HG03575 (cell line): ENCODE results near the gene CHCHD2.
"Not testable (repeated sequence)": the region's sequence is repeated elsewhere in the genome, so short reads cannot be mapped to it uniquely, and the experiment has no call there.

Experiments used
- ATAC-seq: cut with Tn5 transposase; IDR thresholded peaks from one replicate; pipeline ENCODE4 v1.9.1; 2021; ENCODE audit not compliant: unreplicated experiment, insufficient number of reproducible peaks, low FRiP score; ENCODE audit errors: extremely low read depth

The CHCHD2 gene, protein sequence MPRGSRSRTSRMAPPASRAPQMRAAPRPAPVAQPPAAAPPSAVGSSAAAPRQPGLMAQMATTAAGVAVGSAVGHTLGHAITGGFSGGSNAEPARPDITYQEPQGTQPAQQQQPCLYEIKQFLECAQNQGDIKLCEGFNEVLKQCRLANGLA

DNA sequence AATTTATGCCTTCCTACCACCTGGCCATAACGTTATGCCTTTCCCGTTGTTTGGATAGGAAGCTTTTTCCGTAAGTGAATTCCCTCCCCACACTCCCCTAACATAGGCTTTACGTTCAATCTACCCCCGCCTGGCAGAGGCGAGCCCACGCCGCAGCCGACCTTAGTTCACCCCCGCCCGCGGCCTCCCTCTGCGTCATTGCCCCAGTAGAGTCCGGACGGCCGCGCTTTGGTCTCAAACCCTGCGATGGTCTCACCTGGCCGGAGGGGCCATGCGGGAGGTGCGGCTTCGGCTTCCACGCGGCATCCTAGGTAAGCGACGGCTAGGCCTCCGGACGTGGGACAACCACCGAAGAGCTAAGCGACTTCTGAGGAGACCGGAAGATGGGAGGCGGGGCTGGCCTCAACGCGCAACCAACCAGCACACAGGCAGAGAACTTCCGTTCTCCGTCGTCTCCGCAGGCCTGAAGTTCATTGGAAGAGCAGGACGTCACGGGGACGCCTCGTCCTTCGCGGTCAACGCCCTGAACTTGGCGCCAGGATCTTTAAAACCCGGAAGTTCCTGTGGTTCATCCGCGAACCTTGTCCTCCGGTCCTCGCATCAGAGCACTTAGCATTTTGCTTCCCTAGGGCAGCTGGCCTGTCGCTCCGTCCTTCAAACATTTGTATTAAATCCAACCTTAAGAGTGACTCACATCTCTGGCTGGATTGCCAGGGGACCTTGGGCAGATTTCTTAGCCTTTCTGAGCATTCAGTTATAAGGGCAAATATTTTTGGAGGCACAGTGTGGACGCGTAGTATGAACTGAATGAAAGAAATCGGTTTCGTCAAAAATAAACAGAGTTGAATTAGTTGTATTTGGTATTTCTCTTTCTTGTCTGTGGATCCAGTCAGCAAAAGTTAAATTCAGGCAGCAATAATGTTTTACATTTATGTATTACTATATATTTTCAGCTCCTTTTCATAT lies at the start of gene CHCHD2:
CHCHD2 (minus strand) TSS at position 369 of the 966 bp plus-strand sequence; CDS start at position 306, 63 bp downstream.
- ATAC-seq: peak; percentile 98

DNA sequence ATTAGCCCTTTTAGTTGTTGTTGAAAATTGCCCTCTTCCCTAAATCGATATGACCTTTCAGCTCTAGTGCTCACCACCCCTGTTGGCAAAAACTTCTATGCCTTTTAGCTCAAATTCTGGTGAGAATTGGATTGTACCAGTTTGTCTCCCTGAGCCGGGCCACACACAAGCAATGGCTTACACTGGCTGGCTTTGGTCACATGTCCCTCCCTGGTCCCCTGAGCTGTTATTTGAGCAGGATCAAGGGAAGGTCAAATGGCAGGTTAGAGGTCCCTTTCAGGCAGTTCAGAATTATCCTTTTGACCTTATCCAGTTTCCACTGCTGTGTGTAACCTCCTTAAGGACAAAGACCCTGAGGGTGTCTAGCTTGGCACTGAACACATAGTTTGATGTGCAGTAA lies 24.8 kb upstream of the CHCHD2 start:
- ATAC-seq: not testable (repeated sequence)

DNA sequence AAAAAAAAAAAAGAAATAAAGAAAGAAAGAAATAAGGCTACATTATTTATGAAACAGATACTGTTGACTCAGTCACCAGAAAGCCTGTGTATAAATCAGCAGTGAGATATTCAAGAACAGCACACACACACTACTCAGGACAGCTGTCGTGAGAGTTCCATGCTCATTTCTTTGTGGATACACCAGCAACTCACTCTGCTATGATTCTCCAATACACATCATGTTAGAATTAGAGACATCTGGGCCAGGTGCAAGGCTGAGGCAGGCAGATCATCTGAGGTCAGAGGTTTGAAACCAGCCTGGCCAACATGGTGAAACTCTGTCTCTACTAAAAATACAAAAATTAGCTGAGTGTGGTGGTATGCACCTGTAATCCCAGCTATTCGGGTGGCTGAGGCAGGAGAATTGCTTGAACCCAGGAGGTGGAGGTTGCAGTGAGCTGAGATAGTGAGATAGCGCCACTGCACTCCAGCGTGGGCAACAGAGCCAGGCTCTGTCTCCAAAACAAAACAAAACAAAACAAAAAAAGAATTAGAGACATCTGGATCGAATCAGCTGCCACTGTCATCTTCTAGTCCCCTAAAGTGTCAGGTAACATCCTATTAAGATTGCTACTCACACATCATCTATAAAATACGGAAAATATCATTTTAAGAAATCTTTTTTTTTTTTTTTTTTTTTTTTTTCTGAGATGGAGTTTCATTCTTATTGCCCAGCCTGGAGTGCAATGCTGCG lies 21.1 kb upstream of the CHCHD2 start:
- ATAC-seq: no peak

DNA sequence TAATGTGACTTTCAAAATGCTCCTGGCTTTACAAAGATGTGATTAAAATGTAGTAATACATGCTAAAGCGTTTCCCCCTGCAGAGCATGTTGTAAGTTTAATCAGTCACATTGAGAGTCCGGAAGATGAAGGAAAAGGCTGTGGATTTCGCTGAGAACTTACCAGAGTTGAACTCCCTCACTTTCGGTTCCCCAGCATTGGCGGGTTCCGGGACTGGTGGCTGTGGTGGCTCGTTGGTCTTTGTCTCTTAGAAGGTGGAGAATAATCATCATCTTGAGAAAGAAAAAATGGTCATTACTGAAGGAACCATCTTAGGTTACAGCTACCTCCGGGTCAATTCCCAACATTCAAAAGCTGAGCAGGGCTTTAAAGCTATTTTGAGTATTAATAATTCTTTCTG lies 19.6 kb upstream of the CHCHD2 start:
- no peak for ATAC-seq

DNA sequence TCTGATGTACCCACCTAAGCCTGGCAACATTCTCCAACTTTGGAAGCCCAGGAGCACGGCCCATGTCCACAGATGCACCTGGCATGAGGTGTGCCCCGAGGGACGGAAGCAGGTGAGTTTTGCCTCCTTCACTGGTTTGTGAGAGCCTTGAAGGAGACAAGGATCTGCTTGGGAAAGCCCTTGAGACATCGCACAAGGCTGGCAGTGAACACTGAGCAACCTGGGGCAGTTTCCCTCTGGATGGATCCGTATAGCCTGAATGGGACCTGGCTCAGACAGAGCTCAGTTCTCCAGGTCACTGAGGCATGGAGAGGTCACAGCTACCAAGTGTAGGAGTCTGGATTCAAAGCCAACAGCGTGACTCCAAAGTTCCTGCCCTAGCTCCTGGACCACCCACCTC lies 18.7 kb upstream of the CHCHD2 start:
- no peak for ATAC-seq

DNA sequence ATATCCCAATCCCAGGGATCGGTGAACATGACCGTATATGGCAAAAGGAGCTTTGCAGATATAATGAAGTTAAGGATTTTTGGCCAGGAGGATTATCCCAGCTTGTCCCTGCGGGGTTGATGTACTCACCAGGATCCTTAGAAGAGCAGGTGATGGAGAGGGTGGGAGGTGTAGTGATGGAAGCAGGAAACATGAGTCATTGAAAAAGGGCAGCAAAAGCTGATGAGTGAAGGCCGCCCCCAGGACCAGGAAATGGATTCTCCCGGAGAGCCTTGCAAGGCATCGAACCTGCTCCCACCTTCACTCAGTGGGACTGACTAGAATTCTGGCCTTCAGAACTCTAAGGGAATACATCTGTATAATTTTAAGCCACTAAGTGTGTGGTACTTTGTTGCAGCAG lies 15.2 kb upstream of the CHCHD2 start:
- ATAC-seq: no peak

DNA sequence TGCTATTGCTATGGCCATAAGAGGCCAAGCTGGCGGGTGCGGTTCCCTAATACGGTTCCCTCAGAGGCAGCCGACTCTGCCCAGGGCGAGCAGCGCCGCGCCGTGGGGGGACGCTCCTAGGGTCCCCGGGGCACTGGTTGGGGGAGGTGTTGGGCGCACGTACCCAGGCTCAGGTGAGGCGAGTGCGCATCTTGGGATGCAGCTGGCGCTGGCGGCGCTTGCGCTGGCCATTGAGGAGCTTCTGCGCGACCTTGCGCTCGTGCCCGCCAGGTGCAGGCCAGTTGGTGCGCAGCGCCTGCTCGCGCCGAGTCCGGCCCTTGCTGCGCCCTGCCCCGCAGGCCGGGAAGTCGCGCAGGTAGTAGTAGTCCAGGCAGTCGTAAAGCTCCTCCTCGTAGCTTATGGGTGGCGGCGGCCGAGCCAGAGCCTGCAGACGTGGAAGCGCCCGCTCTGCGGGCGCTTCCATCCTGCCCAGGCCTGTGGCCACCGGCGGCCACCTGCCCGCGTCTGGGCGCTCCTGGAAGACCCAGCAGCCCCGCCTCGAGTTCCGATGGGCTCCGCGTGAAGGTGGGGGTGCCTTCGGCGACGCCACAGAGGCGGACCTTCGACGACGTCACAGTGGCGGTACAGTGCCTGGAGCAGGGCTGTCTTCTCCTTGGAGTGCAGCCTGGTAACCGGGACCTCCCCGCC lies 9.7 kb upstream of the CHCHD2 start, which contains the start of gene NUPR2:
NUPR2 (minus strand) TSS at position 566 of the 687 bp plus-strand sequence; CDS start at position 463, 103 bp downstream.
- ATAC-seq: no peak

DNA sequence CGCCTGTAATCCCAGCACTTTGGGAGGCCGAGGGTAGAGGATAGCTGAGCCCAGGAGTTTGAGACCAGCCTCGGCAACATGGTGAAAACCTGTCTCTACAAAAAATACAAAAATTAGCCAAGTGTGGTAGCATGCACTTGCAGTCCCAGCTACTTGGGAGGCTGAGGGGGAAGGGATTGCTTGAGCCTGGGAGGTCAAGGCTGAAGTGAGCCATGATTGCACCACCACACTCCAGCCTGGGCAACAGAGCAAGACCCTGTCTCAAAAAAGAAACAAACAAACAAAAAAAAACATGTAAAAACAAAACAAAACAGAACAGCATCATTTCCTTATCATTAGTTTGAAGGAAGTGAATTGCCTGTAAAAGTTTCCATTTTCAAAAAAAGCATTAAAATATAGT lies 6.0 kb upstream of the CHCHD2 start:
- not testable (repeated sequence) for ATAC-seq

DNA sequence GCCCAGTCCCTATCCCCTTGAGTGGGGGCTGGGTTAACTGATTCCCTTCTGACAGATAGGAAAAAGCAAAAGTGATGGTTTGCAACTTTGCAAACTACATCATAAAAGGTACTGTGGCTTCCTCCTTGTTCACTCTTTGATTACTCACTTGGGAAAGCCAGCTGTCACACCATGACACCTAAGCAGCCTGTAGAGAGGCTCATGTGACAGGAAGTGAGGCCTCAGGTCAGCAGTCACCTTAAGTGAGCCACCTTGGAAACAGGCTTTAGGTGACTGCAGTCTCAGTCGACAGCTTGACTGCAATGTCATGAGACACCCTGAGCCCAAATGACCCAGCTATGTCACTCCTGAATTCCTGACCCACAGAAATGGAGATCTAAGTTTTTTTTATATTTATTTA lies 4.3 kb upstream of the CHCHD2 start:
- ATAC-seq: no peak

DNA sequence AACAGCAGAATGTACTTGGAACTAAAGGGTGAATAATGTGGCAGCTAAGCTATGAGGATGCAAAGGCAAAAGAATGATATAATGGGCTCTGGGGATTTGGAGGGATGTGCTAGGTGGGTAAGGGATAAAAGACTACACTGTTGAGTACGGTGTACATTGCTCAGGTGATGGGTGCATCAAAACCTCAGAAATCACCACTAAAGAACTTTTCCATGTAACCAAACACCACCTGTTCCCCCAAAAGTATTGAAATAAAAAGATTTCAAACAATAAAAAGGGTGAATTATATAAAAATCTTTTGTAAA lies 1.6 kb upstream of the CHCHD2 start:
- no peak for ATAC-seq

DNA sequence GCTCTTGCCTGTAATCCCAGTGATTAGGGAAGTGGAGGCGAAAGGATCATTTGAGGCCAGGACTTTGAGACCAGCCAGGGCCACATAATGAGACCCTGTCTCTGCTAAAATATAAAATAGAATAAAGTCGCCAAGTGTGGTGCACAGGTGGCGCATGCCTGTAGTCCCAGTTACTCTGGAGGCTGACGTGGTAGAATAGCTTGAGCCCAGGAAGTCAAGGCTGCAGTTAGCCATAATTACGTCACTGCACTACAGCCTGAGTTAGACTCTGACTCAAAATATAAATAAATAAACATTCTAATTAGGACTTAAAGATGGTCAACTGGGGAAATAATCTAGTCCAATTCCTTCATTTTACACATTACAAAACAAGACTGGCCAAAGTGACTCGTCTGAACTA lies 768 bp downstream of the CHCHD2 start:
- no peak for ATAC-seq

DNA sequence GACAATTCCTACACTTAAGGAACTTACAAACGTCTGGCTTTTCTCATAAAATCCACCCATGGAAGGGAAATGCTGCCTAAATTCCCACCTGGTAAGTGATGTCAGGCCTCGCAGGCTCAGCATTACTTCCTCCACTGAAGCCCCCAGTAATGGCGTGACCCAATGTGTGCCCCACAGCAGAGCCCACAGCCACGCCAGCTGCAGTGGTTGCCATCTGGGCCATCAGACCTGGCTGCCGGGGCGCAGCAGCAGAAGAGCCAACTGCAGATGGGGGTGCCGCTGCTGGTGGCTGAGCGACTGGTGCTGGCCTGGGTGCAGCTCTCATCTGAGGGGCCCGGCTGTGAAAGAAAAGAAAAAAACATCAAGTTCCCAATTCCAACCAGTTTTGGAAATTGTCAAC lies 2.1 kb downstream of the CHCHD2 start:
- ATAC-seq: not testable (repeated sequence)

DNA sequence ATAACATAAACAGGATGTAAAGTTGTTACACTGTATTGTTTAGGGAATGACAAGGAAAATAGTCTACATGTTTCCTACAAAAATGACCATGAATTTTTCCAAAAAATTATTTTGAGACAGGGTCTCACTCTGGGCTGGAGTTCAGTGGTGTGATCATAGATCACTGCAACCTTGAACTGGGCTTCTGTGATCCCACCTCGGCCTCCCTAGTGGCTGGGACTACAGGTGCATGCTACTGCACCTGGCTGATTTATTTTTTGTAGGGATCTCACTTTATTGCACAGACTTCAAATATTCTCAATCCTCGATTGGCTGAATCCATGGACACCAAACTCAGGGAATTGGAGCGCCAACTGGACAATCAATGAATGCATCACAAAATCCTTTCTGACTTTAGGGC lies 6.6 kb downstream of the CHCHD2 start:
- no peak for ATAC-seq

DNA sequence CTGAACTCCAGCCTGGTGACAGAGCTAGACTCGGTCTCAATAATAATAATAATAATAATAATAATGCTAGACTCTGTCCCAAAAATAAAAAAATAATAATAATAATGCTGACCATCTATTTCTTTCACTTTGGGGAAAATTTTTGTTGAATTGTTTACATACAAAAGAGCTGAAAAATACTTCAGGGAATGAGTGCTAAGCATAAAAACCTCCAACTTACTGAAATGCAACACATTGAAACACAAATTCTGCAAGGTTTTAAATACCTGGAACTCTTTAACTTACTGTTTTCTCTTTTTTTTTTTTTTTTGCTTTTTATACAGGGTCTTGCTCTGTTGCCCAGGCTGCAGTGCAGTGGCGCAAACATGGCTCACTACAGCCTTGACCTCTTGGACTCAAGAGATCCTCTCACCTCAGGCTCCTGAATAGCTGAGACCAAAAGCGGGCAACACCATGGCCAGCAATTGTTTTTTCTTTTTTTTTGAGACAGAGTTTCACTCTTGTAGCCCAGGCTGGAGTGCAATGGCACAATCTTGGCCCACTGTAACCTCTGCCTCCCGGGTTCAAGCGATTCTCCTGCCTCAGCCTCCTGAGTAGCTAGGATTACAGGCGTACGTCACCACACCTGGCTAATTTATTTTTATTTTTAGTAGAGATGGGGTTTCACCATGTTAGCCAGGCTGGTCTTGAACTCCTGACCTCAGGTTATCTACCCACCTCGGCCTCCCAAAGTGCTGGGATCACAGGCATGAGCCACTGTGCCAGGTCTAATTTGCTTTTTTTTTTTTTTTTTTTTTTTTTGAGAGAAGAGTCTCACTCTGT lies 7.9 kb downstream of the CHCHD2 start:
- not testable (repeated sequence) for ATAC-seq

DNA sequence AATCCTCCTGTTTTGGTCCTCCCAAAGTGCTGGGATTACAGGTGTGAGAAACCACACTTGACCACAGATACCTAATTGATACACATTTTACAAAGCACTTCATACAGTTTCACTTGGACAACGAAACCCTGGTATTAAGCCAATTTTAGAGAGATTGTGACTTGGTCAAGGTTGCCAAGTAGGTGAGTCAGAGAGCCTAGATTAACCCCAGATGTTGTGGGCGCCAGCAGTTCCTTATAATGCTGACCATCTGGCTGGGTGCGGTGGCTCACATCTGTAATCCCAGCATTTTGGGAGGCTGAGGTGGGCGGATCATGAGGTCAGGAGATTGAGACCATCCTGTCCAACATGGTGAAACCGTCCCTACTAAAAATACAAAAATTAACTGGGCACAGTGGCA lies 8.6 kb downstream of the CHCHD2 start:
- ATAC-seq: no peak

DNA sequence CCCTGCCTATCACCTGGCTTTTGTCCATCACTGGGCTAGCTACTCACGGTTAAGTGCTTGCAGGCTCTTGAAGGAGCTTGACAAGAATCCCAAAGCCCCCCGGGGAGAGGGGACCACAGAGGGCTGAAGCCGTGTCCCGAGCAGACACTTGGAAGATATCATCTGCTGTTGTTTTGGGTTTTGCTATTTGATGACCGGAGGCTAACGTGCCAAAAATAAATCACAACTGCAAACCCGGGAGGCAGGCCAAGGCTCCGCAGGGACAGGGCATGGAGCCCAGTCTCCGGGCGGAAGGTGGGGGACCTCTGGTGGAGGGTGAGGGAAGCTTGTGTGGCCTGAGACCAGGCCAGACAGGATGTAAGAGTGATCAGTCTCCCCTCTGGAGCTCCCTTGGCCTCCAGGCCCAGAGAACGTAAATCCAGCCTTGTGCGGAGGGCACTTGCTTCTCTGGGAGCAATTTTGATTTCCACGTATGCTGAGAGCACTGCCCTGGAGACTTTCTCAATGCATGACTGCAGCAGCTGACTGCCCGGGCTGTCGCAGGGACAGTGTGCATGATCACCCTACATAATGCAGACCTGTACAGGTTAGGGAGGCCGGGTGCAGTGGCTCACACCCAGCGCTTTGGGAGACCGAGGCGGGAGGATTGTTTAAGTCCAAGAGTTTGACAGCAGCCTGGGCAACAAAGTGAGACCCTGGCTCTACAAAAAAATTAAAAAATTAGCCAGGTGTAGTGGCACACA lies 13.3 kb downstream of the CHCHD2 start, which contains the start of gene PHKG1:
PHKG1 (minus strand) TSS at position 164 of the 743 bp plus-strand sequence. CDS start 4,011 bp downstream, outside the sequence.
- ATAC-seq: no peak

DNA sequence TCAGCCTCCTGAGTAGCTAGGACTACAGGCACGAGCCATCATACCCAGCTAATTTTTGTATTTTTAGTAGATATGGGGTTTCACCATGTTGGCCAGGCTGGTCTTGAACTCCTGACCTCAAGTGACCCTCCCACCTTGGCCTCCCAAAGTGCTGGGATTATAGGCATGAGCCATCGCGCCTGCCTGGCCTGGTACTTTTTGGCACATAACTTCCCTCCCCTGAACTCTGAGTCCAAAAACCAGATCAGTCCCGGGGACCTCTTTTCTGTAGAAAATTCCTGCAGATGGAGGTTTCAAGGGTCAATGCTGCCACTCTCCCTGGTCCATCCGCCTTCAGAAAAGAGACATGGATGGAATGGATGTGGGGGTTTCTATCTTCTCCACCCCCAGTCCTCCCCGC lies 13.9 kb downstream of the CHCHD2 start:
- not testable (repeated sequence) for ATAC-seq

DNA sequence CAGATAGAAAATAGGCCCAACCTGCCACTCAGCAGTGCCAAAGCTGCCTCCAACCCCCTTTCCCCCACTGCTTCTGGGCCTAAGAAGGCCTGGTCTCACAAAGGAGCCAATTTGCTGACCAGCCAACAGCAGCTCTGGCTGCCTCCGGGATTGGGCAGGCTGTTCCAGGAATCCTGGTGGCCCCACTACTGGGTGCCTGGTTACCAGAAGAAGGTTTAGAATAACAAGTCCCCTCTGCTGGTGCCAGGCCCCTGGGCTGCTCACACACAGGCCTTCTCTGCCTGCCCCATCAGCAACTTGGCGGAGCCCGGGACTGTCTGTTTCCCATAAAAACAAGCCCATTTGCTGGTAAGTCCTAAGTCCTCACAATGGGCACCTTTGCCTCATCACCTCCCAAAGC lies 14.7 kb downstream of the CHCHD2 start:
- ATAC-seq: no peak
